ENCODE data around the gene FAM193A. TPM values are rescaled to one million over a fixed set of nuclear protein-coding genes. Genes with fewer than 3 reads are reported as not detected.

Gene FAM193A
- total and polyA plus RNA-seq, 2 donors (not counting 1 experiment from before 2014, with no cell fraction given) = 16.0 to 62.7 TPM

DNA sequence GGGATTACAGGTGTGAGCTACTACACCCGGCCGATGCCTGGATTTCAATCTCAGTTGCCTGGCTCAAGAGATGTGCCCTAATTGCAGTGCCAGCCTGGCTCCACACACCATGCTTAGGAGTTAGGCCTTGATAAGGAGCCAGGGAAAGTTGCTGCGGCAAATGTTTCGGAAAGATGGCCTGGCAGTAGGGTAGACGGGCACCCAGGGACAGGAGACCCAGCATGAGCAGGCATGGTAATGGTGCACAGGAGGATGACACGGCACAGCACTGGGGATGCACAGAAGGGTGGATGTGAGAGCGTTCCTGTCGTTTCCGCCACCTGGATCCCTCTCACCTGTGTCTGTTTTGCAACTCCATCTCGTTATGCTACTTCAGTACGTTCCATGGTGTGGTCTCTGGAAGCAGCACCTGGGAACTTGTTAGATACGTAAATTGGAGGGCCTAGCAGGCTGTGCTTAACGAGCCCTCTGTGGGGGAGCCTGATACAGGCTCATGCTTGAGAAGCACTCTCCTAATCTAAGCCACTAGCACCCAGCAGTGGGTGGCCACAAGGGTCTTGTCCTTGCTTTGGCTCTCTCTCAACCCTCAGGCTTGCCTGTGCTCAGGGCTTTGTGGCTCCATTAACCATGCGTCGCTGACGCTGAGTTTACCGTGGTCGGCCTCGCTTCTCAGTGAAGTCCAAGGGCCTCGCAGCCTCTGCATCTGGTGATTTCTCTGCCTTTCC is 47.2 kb upstream of the FAM193A start:
- no peak for TF ChIP-seq EZH2 (IDR thresholded peaks at IDR 0.05; ENCODE audit: borderline replicate concordance, insufficient read depth, low read depth, low read length, poor library complexity, severe bottlenecking)
- TF ChIP-seq, protein P1, sequence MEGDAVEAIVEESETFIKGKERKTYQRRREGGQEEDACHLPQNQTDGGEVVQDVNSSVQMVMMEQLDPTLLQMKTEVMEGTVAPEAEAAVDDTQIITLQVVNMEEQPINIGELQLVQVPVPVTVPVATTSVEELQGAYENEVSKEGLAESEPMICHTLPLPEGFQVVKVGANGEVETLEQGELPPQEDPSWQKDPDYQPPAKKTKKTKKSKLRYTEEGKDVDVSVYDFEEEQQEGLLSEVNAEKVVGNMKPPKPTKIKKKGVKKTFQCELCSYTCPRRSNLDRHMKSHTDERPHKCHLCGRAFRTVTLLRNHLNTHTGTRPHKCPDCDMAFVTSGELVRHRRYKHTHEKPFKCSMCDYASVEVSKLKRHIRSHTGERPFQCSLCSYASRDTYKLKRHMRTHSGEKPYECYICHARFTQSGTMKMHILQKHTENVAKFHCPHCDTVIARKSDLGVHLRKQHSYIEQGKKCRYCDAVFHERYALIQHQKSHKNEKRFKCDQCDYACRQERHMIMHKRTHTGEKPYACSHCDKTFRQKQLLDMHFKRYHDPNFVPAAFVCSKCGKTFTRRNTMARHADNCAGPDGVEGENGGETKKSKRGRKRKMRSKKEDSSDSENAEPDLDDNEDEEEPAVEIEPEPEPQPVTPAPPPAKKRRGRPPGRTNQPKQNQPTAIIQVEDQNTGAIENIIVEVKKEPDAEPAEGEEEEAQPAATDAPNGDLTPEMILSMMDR (IDR thresholded peaks at IDR 0.05) = no peak
- H3K4me1 ChIP-seq (ENCODE audit: control insufficient read depth in 2 of 2, insufficient read depth in 2 of 2, low read length in 2 of 2) = peaks cover 41 to 51% of the 10 kb centered on the region in 2 donors

GRCh38 chr4:2489841-2490552 is 46.5 kb upstream of the FAM193A start:
- POLR2A ChIA-PET = no interaction called here

More for the DNA sequence above, 47.2 kb upstream of the FAM193A start:
- H3K27ac Mint-ChIP-seq = no peak overlapping the region
- WGBS (ENCODE audit: insufficient coverage) = 92% methylated on average over 20 of the region's 20 CpGs
- H3K4me2 ChIP-seq (replicated peaks; ENCODE audit: low read depth, low read length, poor library complexity, severe bottlenecking) = no peak overlapping the region
- DNase-seq (no peak), ATAC-seq (ENCODE audit: low read depth) (no peak)
- no peak overlapping the region for H3K4me3 ChIP-seq (ENCODE audit: control extremely low read depth in 1 of 5, extremely low read depth in 1 of 5, insufficient read depth in 1 of 5, low read depth in 2 of 5, low read length in 4 of 5)
- no peaks in the 10 kb centered on the region for H3K27me3 ChIP-seq (replicated peaks in 1 of 4; ENCODE audit: control extremely low read depth in 1 of 4, control insufficient read depth in 3 of 4, insufficient read depth in 4 of 4, low read length in 3 of 4)
- no peak overlapping the region for H3K9ac ChIP-seq (ENCODE audit: low read length)
- peaks cover 91% of the 10 kb centered on the region for H4K20me1 ChIP-seq (ENCODE audit: control insufficient read depth, insufficient read depth, low read length, poor library complexity, severe bottlenecking)
- intact Hi-C loops (cut with micrococcal nuclease) = loop anchor here (10.0 kb wide), 2 partner anchors 356 to 446 kb away; partner anchors contain the start of gene ADD1
- no peak overlapping the region for H3K4me3 Mint-ChIP-seq
- H3K27ac ChIP-seq (ENCODE audit: low read length in 2 of 2) = no peak overlapping the region
- ChIA-PET CTCF (no interaction called here), POLR2A (no interaction called here)
- no peak overlapping the region for H2AFZ ChIP-seq (ENCODE audit: insufficient read depth, low read depth, low read length, poor library complexity, severe bottlenecking)
- peaks cover 97% of the 10 kb centered on the region for H3K79me2 ChIP-seq (ENCODE audit: control insufficient read depth, insufficient read depth, low read length)
- H3K36me3 ChIP-seq (replicated peaks in 1 of 2; ENCODE audit: control extremely low read depth in 1 of 2, control insufficient read depth in 1 of 2, extremely low read depth in 1 of 2, insufficient read depth in 2 of 2, low read length in 1 of 2) = peaks cover 0 to 50% of the 10 kb centered on the region in 2 experiments
- H3K9me3 Mint-ChIP-seq (ENCODE audit: insufficient read depth) = no peaks in the 10 kb centered on the region
- no peaks in the 10 kb centered on the region for H3K9me3 ChIP-seq (ENCODE audit: control extremely low read depth in 1 of 3, control insufficient read depth in 2 of 3, insufficient read depth in 1 of 3, low read length in 2 of 3)
- H3K27me3 Mint-ChIP-seq = no peaks in the 10 kb centered on the region
- peaks cover 62% of the 10 kb centered on the region for H3K4me1 Mint-ChIP-seq

More at GRCh38 chr4:2489841-2490552, 46.5 kb upstream of the FAM193A start:
- no peaks in the 10 kb centered on the region for H3K27me3 ChIP-seq (replicated peaks in 1 of 4; ENCODE audit: control extremely low read depth in 1 of 4, control insufficient read depth in 3 of 4, insufficient read depth in 4 of 4, low read length in 3 of 4)
- Mint-ChIP-seq H3K4me3 (no peak overlapping the region), H3K27ac (peak overlapping the region; percentile 53), H3K9me3 (ENCODE audit: insufficient read depth) (no peaks in the 10 kb centered on the region), H3K4me1 (peaks cover 59% of the 10 kb centered on the region), H3K27me3 (no peaks in the 10 kb centered on the region)
- peaks cover 34 to 48% of the 10 kb centered on the region in 2 donors for H3K4me1 ChIP-seq (ENCODE audit: control insufficient read depth in 2 of 2, insufficient read depth in 2 of 2, low read length in 2 of 2)
- ATAC-seq (ENCODE audit: low read depth) (no peak), DNase-seq (no peak)
- H3K4me3 ChIP-seq (ENCODE audit: control extremely low read depth in 1 of 5, extremely low read depth in 1 of 5, insufficient read depth in 1 of 5, low read depth in 2 of 5, low read length in 4 of 5) = no peak overlapping the region
- H3K27ac ChIP-seq (ENCODE audit: low read length in 2 of 2) = no peak overlapping the region
- TF ChIP-seq, protein P1 (IDR thresholded peaks at IDR 0.05) = no peak
- TF ChIP-seq EZH2 (IDR thresholded peaks at IDR 0.05; ENCODE audit: borderline replicate concordance, insufficient read depth, low read depth, low read length, poor library complexity, severe bottlenecking) = no peak
- H3K9ac ChIP-seq (ENCODE audit: low read length) = no peak overlapping the region
- intact Hi-C loops (cut with micrococcal nuclease) = loop anchor here (10.0 kb wide), 2 partner anchors 355 to 445 kb away; partner anchors contain the start of gene ADD1
- no peaks in the 10 kb centered on the region for H3K9me3 ChIP-seq (ENCODE audit: control extremely low read depth in 1 of 3, control insufficient read depth in 2 of 3, insufficient read depth in 1 of 3, low read length in 2 of 3)
- CTCF ChIA-PET = no interaction called here
- H3K79me2 ChIP-seq (ENCODE audit: control insufficient read depth, insufficient read depth, low read length) = peaks cover 97% of the 10 kb centered on the region
- peaks cover 86% of the 10 kb centered on the region for H4K20me1 ChIP-seq (ENCODE audit: control insufficient read depth, insufficient read depth, low read length, poor library complexity, severe bottlenecking)
- H3K4me2 ChIP-seq (replicated peaks; ENCODE audit: low read depth, low read length, poor library complexity, severe bottlenecking) = no peak overlapping the region
- WGBS (ENCODE audit: insufficient coverage) = 96% methylated on average over 4 of the region's 9 CpGs
- H3K36me3 ChIP-seq (replicated peaks in 1 of 2; ENCODE audit: control extremely low read depth in 1 of 2, control insufficient read depth in 1 of 2, extremely low read depth in 1 of 2, insufficient read depth in 2 of 2, low read length in 1 of 2) = peaks cover 0 to 51% of the 10 kb centered on the region in 2 experiments
- no peak overlapping the region for H2AFZ ChIP-seq (ENCODE audit: insufficient read depth, low read depth, low read length, poor library complexity, severe bottlenecking)

All from B cell (primary cell).